ENCODE results near the gene P2RY2.

- TF ChIP-seq CTCF (conservative IDR thresholded peaks at IDR 0.05 in 1 of 2, IDR thresholded peaks at IDR 0.05 in 1 of 2; ENCODE audit: extremely low read depth in 1 of 2, insufficient read depth in 1 of 2, low read depth in 1 of 2, low read length in 2 of 2) (no peak), EZH2 (IDR thresholded peaks at IDR 0.05; ENCODE audit: borderline replicate concordance, low read length) (no peak)
These were observed 25.8 kb upstream of the P2RY2 start for GRCh38 chr11:73192272-73192671.
